Muscle of arm (tissue), 12 donors: Measurements from ENCODE around the gene RBM11. TPM values are rescaled to one million over a fixed set of nuclear protein-coding genes. Genes with fewer than 3 reads are reported as not detected.

Experiments
- DNase-seq: peaks from one replicate; pipeline ENCODE4 v3.0.0-alpha.2; 2013
- polyA plus RNA-seq, 12 donors: library from polyadenylated mRNA; unstranded; fragments of 120-200 nt; gene quantifications; one replicate each; pipeline ENCODE4 v1.2.1, GENCODE V29; 2013; ENCODE audit not compliant: insufficient read length in 12 of 12

RBM11 gene
- polyA plus RNA-seq, 12 donors = 0.11 to 0.83 (median 0.58) TPM; not detected in 9

GRCh38 chr21:14270631-14271030 lies 54.7 kb downstream of the RBM11 start:
- no peak for DNase-seq

GRCh38 chr21:14271053-14271452 lies 55.1 kb downstream of the RBM11 start:
- no peak for DNase-seq

DNA sequence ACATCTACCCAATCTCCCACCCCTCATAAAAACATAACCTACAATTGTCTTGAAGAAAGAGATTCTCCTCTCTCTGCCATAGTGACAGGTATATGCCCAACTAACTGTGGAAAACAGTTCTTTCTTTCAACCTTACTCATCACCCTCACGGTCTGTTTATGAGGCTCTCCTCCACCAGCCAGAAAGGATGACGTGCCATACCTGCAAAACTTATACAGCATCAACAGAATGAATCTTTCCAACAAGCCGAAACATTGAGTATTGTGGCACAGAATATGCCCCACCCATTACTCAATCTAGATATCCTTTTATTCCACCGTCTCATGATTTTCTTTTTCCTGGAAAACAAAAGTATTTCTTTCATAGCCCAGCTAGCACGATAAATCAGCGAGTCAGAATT lies 55.7 kb downstream of the RBM11 start:
- DNase-seq = no peak

GRCh38 chr21:14273736-14274538 lies 58.0 kb downstream of the RBM11 start:
- DNase-seq = no peak

DNA sequence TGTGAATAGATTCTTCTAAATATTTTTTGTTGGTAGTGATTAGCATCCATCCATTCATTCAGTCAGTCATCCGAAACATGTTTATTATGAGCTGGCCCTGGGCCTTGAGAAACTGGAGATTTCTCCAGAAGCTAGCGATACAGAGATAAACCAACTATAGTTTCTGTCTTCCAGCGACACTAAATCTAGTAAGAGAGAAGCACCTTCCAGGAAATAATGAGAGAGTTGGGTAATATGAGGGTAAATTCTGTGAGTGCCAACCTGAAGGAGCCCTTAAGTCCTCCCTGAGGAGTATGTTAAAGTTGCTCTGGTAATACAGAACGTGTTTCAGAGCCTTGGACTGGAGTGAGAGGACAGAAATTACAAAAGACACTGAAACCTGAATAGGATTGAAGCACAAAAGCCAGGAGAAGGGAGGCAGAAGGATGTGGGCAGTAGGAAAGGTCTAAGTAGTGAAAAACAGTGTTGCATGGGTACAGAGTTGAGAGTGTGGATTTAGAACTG lies 59.8 kb downstream of the RBM11 start:
- no peak for DNase-seq

Other genes with a start within 250 kb of the RBM11 start
- under 1 TPM in 7 of 12 donors, not detected in 5; 0.18 to 0.56 (median 0.25) TPM for gene LIPI, start 5.2 kb upstream of the RBM11 start, polyA plus RNA-seq
- 10 to 100 TPM in 11 of 12 donors, not detected in 1; 24.2 to 46.9 (median 33.5) TPM for gene HSPA13, start 167.0 kb downstream of the RBM11 start, polyA plus RNA-seq